Astrocyte (in vitro differentiated cells and primary cell): Measurements from ENCODE around the gene KPNA2. TPM values are rescaled to one million over a fixed set of nuclear protein-coding genes. Genes with fewer than 3 reads are reported as not detected.

Source experiments
- total RNA-seq: library from RNA; stranded (reverse); gene quantifications from 2 replicates; pipeline ENCODE4 v1.2.1, GENCODE V29; 2021

The KPNA2 gene
- total RNA-seq, 1 donor from 2014 or later, result 208 TPM

Other genes with a start within 250 kb of the KPNA2 start
- 72.7 and 73.9 TPM in 2 replicates for gene BPTF, start 210.2 kb upstream of the KPNA2 start, total RNA-seq
- gene C17orf58, start 39.3 kb upstream of the KPNA2 start, total RNA-seq, result 8.5 and 9.2 TPM in 2 replicates
- gene AMZ2, start 212.3 kb downstream of the KPNA2 start, total RNA-seq, result 76.2 and 78.0 TPM in 2 replicates